HEK293T (cell line): Measurements from ENCODE around the gene GPR152.
"Not testable (repeated sequence)": the region's sequence is repeated elsewhere in the genome, so short reads cannot be mapped to it uniquely, and the experiment has no call there.

Experiments
- BHLHE40 ChIP-seq: fragments of 450-650 bp; IDR thresholded peaks from 2 replicates; pipeline ENCODE4 v1.6.1; 2016; ENCODE audit warnings: mild to moderate bottlenecking, moderate library complexity, borderline replicate concordance
- FOXM1 ChIP-seq: fragments of 450-650 bp; IDR thresholded peaks from 2 replicates; pipeline ENCODE4 v1.6.1; 2017; ENCODE audit warnings: mild to moderate bottlenecking, borderline replicate concordance
- HDGF ChIP-seq: fragments of 450-650 bp; IDR thresholded peaks from 2 replicates; pipeline ENCODE4 v1.6.1; 2017; ENCODE audit warnings: antibody characterized with exemption, borderline replicate concordance

- not testable (repeated sequence) for TF ChIP-seq FOXM1, HDGF, BHLHE40
Observed at GRCh38 chr11:67402192-67402839, 50.2 kb downstream of the GPR152 start.
